Suprapubic skin (tissue), 4 donors: ENCODE measurements around the gene SERPING1.

Source experiments
- EP300 ChIP-seq: sonication (generic); formaldehyde crosslinking; IDR thresholded peaks from one replicate; pipeline ENCODE4 v1.6.1; 2017; ENCODE audit warnings: antibody characterized with exemption
- POLR2AphosphoS5 ChIP-seq, 3 donors: sonication (generic); formaldehyde crosslinking; IDR thresholded peaks; one replicate each; pipeline ENCODE4 v1.6.1; 2017; ENCODE audit warnings: antibody characterized with exemption in 3 of 3
- TF ChIP-seq, protein P1 (sequence below), 2 donors: fragments of 200-600 bp in 1 of 2; fragments of 450-650 bp in 1 of 2; sonication (generic) in 1 of 2; IDR thresholded peaks; one replicate each; pipeline ENCODE4 v1.5.1; 2016 to 2019; ENCODE audit warnings: antibody characterized with exemption in 2 of 2, mild to moderate bottlenecking in 1 of 2, moderate library complexity in 1 of 2

DNA sequence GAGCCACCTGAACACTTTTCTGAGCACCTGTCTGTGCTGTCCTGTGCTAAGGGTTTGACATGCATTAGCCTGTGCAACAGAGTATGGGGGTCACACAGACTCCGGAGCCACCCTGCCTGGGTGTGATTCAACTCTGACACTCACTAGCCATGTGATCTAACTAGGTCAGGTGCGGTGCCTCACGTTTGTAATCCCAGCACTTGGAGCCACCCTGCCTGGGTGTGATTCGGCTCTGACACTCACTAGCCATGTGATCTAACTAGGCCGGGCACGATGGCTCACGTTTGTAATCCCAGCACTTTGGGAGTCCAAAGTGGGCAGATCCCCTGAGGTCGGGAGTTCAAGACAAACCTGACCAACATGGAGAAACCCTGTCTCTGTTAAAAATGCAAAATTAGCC, 41.4 kb upstream of the SERPING1 start:
- TF ChIP-seq EP300 (no peak), POLR2AphosphoS5 (IDR thresholded peaks at IDR 0.05) (no peak)
- TF ChIP-seq, protein P1, sequence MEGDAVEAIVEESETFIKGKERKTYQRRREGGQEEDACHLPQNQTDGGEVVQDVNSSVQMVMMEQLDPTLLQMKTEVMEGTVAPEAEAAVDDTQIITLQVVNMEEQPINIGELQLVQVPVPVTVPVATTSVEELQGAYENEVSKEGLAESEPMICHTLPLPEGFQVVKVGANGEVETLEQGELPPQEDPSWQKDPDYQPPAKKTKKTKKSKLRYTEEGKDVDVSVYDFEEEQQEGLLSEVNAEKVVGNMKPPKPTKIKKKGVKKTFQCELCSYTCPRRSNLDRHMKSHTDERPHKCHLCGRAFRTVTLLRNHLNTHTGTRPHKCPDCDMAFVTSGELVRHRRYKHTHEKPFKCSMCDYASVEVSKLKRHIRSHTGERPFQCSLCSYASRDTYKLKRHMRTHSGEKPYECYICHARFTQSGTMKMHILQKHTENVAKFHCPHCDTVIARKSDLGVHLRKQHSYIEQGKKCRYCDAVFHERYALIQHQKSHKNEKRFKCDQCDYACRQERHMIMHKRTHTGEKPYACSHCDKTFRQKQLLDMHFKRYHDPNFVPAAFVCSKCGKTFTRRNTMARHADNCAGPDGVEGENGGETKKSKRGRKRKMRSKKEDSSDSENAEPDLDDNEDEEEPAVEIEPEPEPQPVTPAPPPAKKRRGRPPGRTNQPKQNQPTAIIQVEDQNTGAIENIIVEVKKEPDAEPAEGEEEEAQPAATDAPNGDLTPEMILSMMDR (IDR thresholded peaks at IDR 0.05) = no peak
